ENCODE measurements around the gene GHDC.
A peak's percentile ranks its signal among the peaks of the same experiment; 100 is the strongest.
"Not testable (repeated sequence)": the region's sequence is repeated elsewhere in the genome, so short reads cannot be mapped to it uniquely, and the experiment has no call there.

Gene GHDC

GRCh38 chr17:42221886-42222745, 27.8 kb upstream of the GHDC start:
- TF ChIP-seq CTCF (IDR thresholded peaks at IDR 0.05; ENCODE audit: insufficient read depth, low read depth, low read length, missing control alignments), result peak; percentile 75
- no peak overlapping the region for H3K4me3 ChIP-seq (ENCODE audit: low read depth, low read length)
- DNase-seq (ENCODE audit: low read depth), result peak; percentile 69

DNA sequence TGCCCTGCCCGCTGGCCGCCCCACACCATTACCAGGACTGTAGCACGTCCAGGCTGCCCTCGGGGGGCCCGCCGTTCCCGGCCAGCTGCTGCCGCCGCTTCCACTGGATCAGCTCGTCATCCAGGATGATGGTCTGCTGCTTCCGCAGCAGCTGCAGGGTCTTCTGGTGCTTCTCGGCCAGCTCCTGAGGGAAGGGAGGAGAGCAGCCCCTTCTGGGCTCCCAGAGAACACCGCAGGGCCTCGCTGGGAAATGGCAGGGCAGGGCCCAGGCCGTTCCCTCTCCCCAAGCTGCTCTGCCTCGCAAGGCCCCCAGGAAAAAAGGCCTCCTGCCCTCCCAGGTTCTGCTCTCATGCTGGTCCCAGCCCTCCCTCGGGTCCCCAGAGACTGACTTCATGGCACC, 25.0 kb upstream of the GHDC start:
- DNase-seq (ENCODE audit: low read depth); H3K4me3 ChIP-seq (ENCODE audit: low read depth, low read length): not testable (repeated sequence)

DNA sequence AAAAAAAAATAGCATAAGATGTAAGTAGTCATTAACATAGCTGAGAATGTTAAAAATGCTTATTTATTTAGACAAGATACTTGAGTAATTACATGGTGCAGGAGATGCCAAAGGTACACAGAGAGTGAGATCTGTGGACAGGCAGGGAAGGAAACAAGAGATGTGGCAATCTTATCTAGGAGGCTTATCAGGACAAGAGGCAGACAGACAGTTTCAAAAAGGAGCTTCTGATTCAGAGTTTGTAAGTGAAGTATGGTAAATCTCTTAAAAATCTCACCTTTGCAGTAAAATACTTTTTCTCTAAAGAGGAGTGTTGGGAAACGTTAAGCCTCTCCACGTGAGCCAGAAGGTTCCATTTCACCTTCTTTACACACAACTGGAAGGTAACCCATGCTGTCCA, 19.9 kb upstream of the GHDC start:
- no peak for DNase-seq (ENCODE audit: low read depth)
- no peak for TF ChIP-seq CTCF (IDR thresholded peaks at IDR 0.05; ENCODE audit: insufficient read depth, low read depth, low read length, missing control alignments)
- no peak overlapping the region for H3K4me3 ChIP-seq (ENCODE audit: low read depth, low read length)

- TF ChIP-seq CTCF (IDR thresholded peaks at IDR 0.05; ENCODE audit: insufficient read depth, low read depth, low read length, missing control alignments), result no peak
- H3K4me3 ChIP-seq (ENCODE audit: low read depth, low read length), result no peak overlapping the region
- no peak for DNase-seq (ENCODE audit: low read depth)
These were observed 18.1 kb upstream of the GHDC start for GRCh38 chr17:42212382-42212781.

GRCh38 chr17:42211921-42212341, 17.6 kb upstream of the GHDC start:
- H3K4me3 ChIP-seq (ENCODE audit: low read depth, low read length); DNase-seq (ENCODE audit: low read depth): not testable (repeated sequence)

GRCh38 chr17:42210046-42210445, 15.8 kb upstream of the GHDC start:
- no peak overlapping the region for H3K4me3 ChIP-seq (ENCODE audit: low read depth, low read length)
- TF ChIP-seq CTCF (IDR thresholded peaks at IDR 0.05; ENCODE audit: insufficient read depth, low read depth, low read length, missing control alignments), result no peak
- no peak for DNase-seq (ENCODE audit: low read depth)

GRCh38 chr17:42206153-42206612, 11.9 kb upstream of the GHDC start:
- DNase-seq (ENCODE audit: low read depth); H3K4me3 ChIP-seq (ENCODE audit: low read depth, low read length): not testable (repeated sequence)

DNA sequence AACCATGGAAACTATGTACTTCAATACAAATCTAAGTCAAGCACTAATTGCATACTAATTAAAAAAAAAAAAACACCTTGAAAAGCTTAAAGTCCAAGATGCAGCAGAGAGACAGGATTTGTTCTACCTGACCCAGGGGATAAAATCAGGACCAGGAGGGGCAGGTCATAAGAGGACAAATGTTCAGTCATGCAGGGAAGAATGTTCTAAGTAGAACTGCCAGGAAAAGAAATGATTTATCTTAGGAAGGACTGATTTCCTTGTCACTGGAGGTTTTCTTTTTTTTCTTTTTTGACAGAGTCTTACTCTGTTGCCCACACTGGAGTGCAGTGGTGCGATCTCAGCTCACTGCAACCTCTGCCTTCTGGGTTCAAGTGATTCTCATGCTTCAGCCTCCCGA, 9.1 kb upstream of the GHDC start:
- TF ChIP-seq CTCF (IDR thresholded peaks at IDR 0.05; ENCODE audit: insufficient read depth, low read depth, low read length, missing control alignments), result no peak
- no peak overlapping the region for H3K4me3 ChIP-seq (ENCODE audit: low read depth, low read length)
- no peak for DNase-seq (ENCODE audit: low read depth)
